Panc1 (cell line): ENCODE results near the gene IGF1. TPM values are rescaled to one million over a fixed set of nuclear protein-coding genes. Genes with fewer than 3 reads are reported as not detected.

Experiments used
- ATAC-seq: fragments of 200-7000 bp; cut with Tn5 transposase; 2 replicates; pipeline ENCODE4 v1.9.1; 2020; ENCODE audit warnings: mild to moderate bottlenecking, moderate library complexity
- BruUV-seq: library from RNA; stranded (reverse); fragments of 400-500 nt; replicated peaks from 2 replicates; lab custom pipeline; 2021; lab: Mats Ljungman, UMichigan
- CTCF ChIA-PET: fragments of 300-600 bp; sonication (Branson Sonifier 250); formaldehyde crosslinking; loops from one replicate; lab custom pipeline; 2022; ENCODE audit warnings: antibody characterized with exemption; lab: Charles Lee
- POLR2A ChIA-PET: fragments of 300-600 bp; sonication (Branson Sonifier 250); formaldehyde crosslinking; loops from one replicate; lab custom pipeline; 2022; ENCODE audit warnings: antibody characterized with exemption; lab: Charles Lee
- DNase-seq: peaks from one replicate; pipeline ENCODE4 v3.0.0-alpha.2; 2010; ENCODE audit warnings: low read depth, low spot score
- H3K27ac ChIP-seq: 2 replicates; pipeline ENCODE4 v1.5.1; 2011; ENCODE audit warnings: mild to moderate bottlenecking, low read length, inconsistent platforms
- H3K27me3 ChIP-seq: fragments of 200-500 bp; sonication (Bioruptor generic); 2 replicates; pipeline ENCODE4 v1.6.0; 2014; ENCODE audit warnings: low read length, inconsistent platforms; ENCODE audit not compliant: control insufficient read depth, insufficient read depth
- H3K36me3 ChIP-seq: fragments of 200-500 bp; sonication (Bioruptor generic); 2 replicates; pipeline ENCODE4 v1.5.1; 2014; ENCODE audit warnings: inconsistent platforms, mild to moderate bottlenecking, low read length, moderate library complexity; ENCODE audit not compliant: control insufficient read depth, insufficient read depth
- H3K4me1 ChIP-seq: 2 replicates; pipeline ENCODE4 v1.5.1; 2011; ENCODE audit warnings: inconsistent platforms, mild to moderate bottlenecking, low read length, moderate library complexity; ENCODE audit not compliant: control insufficient read depth, insufficient read depth
- H3K4me3 ChIP-seq, 2 experiments: 2 replicates each; pipeline ENCODE4 v1.5.1; 2011 to 2012; ENCODE audit warnings: low read depth in 2 of 2, low read length in 2 of 2, mild to moderate bottlenecking in 2 of 2, inconsistent platforms in 1 of 2, moderate library complexity in 1 of 2
- H3K9me3 ChIP-seq: fragments of 200-500 bp; sonication (Bioruptor generic); 2 replicates; pipeline ENCODE4 v1.5.1; 2014; ENCODE audit warnings: low read depth, mild to moderate bottlenecking, inconsistent platforms, low read length, moderate library complexity; ENCODE audit not compliant: control insufficient read depth, insufficient read depth
- POLR2AphosphoS5 ChIP-seq: IDR thresholded peaks from 2 replicates; pipeline ENCODE4 v1.6.1; 2012; ENCODE audit warnings: mild to moderate bottlenecking, low read depth, low read length, moderate library complexity
- SIN3A ChIP-seq: IDR thresholded peaks from 2 replicates; pipeline ENCODE4 v1.6.1; 2012; ENCODE audit warnings: low read depth, mild to moderate bottlenecking, low read length, moderate library complexity, borderline replicate concordance; ENCODE audit not compliant: insufficient read depth
- TCF7L2 ChIP-seq: IDR thresholded peaks from 2 replicates; pipeline ENCODE4 v1.6.1; 2011; ENCODE audit warnings: mild to moderate bottlenecking, low read depth, low read length, inconsistent platforms
- in situ Hi-C: cut with HindIII; loops from 2 replicates; pipeline ENCODE4 v1.10.0; 2016; ENCODE audit warnings: low sequenced_read_pairs, low pct_unique_long_range_greater_than_20kb
- intact Hi-C: fragments of 100-400 bp; cut with micrococcal nuclease; formaldehyde crosslinking; loops from one replicate; pipeline ENCODE4 v1.10.0; 2022; ENCODE audit not compliant: unreplicated experiment
- total RNA-seq: library from RNA; stranded (reverse); gene quantifications from one replicate; pipeline ENCODE4 v1.2.1, GENCODE V29; 2021; ENCODE audit not compliant: unreplicated experiment
- TF ChIP-seq, protein P1 (sequence below): fragments of 450-650 bp; IDR thresholded peaks from 2 replicates; pipeline ENCODE4 v1.5.1; 2017; ENCODE audit warnings: mild to moderate bottlenecking
- TF ChIP-seq, protein P2 (sequence below), 2 experiments: IDR thresholded peaks; 2 replicates each; pipeline ENCODE4 v1.6.1; 2011 to 2012; ENCODE audit warnings: low read depth in 2 of 2, control low read depth in 1 of 2, low read length in 1 of 2, mild to moderate bottlenecking in 1 of 2, moderate library complexity in 1 of 2; ENCODE audit not compliant: insufficient read depth in 1 of 2

IGF1 gene
- total RNA-seq, 1 experiment from 2014 or later = not detected

DNA sequence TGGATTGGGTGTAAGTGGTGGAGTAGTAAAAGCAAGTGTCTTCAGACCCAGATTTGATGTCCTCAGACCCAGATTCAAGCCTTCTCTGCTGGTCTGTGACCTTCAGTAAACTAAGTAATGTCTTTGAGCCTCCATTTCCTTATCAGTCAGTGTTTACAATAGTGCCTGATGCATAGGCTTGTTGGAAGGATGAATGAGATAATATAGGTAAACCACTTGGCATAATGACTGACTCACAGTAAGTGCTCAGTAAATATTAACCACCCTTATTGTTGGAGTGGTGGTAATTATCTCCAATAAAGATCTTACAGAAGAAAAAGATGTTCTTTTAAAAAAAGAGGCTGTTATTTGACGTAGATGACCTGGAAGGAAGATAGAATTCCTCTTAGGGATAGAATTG is 86.2 kb downstream of the IGF1 start:
- H3K36me3 ChIP-seq = no peaks in the 10 kb centered on the region
- ATAC-seq (no peak), DNase-seq (no peak)
- POLR2A ChIA-PET = no interaction called here
- no peaks in the 10 kb centered on the region for H3K27me3 ChIP-seq
- no TSS peak for BruUV-seq
- intact Hi-C loops (no loop called here), in situ Hi-C loops (no loop called here)
- H3K9me3 ChIP-seq = no peaks in the 10 kb centered on the region
- CTCF ChIA-PET = no interaction called here
- no peak for TF ChIP-seq POLR2AphosphoS5
- no peak for TF ChIP-seq TCF7L2
- TF ChIP-seq, protein P1, sequence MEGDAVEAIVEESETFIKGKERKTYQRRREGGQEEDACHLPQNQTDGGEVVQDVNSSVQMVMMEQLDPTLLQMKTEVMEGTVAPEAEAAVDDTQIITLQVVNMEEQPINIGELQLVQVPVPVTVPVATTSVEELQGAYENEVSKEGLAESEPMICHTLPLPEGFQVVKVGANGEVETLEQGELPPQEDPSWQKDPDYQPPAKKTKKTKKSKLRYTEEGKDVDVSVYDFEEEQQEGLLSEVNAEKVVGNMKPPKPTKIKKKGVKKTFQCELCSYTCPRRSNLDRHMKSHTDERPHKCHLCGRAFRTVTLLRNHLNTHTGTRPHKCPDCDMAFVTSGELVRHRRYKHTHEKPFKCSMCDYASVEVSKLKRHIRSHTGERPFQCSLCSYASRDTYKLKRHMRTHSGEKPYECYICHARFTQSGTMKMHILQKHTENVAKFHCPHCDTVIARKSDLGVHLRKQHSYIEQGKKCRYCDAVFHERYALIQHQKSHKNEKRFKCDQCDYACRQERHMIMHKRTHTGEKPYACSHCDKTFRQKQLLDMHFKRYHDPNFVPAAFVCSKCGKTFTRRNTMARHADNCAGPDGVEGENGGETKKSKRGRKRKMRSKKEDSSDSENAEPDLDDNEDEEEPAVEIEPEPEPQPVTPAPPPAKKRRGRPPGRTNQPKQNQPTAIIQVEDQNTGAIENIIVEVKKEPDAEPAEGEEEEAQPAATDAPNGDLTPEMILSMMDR = no peak
- no peak for TF ChIP-seq SIN3A
- TF ChIP-seq, protein P2, sequence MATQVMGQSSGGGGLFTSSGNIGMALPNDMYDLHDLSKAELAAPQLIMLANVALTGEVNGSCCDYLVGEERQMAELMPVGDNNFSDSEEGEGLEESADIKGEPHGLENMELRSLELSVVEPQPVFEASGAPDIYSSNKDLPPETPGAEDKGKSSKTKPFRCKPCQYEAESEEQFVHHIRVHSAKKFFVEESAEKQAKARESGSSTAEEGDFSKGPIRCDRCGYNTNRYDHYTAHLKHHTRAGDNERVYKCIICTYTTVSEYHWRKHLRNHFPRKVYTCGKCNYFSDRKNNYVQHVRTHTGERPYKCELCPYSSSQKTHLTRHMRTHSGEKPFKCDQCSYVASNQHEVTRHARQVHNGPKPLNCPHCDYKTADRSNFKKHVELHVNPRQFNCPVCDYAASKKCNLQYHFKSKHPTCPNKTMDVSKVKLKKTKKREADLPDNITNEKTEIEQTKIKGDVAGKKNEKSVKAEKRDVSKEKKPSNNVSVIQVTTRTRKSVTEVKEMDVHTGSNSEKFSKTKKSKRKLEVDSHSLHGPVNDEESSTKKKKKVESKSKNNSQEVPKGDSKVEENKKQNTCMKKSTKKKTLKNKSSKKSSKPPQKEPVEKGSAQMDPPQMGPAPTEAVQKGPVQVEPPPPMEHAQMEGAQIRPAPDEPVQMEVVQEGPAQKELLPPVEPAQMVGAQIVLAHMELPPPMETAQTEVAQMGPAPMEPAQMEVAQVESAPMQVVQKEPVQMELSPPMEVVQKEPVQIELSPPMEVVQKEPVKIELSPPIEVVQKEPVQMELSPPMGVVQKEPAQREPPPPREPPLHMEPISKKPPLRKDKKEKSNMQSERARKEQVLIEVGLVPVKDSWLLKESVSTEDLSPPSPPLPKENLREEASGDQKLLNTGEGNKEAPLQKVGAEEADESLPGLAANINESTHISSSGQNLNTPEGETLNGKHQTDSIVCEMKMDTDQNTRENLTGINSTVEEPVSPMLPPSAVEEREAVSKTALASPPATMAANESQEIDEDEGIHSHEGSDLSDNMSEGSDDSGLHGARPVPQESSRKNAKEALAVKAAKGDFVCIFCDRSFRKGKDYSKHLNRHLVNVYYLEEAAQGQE (IDR thresholded peaks at IDR 0.05; ENCODE audit: insufficient read depth in 1 of 2, low read depth in 2 of 2, low read length in 1 of 2) = no peak
- no peaks in the 10 kb centered on the region for H3K4me1 ChIP-seq
- no peak overlapping the region for H3K4me3 ChIP-seq
- no peak overlapping the region for H3K27ac ChIP-seq

DNA sequence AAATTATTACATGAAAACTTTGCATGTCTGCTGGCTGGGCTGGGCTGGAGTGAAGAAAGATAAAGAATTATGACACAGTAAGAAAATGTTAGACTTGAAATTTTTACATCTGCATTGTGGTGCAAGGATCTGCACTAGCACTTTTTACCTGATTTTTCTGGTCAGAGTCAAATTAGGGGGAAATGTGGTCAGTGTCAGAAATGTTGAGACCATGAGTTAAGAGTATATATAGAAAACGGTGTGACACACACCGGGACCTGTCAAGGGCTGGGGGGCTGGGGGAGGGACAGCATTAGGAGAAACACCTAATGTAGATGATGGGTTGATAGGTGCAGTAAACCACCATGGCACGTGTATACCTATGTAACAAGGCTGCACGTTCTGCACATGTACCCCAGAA is 90.3 kb downstream of the IGF1 start:
- ChIA-PET POLR2A (no interaction called here), CTCF (no interaction called here)
- intact Hi-C loops = no loop called here
- no peaks in the 10 kb centered on the region for H3K27me3 ChIP-seq
- TF ChIP-seq, protein P2 (IDR thresholded peaks at IDR 0.05; ENCODE audit: insufficient read depth in 1 of 2, low read depth in 2 of 2, low read length in 1 of 2) = no peak
- TF ChIP-seq, protein P1 = no peak
- no peak for TF ChIP-seq POLR2AphosphoS5
- no peak for TF ChIP-seq TCF7L2
- no peak for TF ChIP-seq SIN3A
- ATAC-seq (no peak), DNase-seq (no peak)
- no peaks in the 10 kb centered on the region for H3K4me1 ChIP-seq
- no peak overlapping the region for H3K4me3 ChIP-seq
- in situ Hi-C loops = no loop called here
- H3K9me3 ChIP-seq = no peaks in the 10 kb centered on the region
- no TSS peak for BruUV-seq
- H3K36me3 ChIP-seq = no peaks in the 10 kb centered on the region
- no peak overlapping the region for H3K27ac ChIP-seq
